HG03045 (cell line): ENCODE data around the gene ACER3.
"Not testable (repeated sequence)": the region's sequence is repeated elsewhere in the genome, so short reads cannot be mapped to it uniquely, and the experiment has no call there.

Source experiments
- ATAC-seq: cut with Tn5 transposase; IDR thresholded peaks from one replicate; pipeline ENCODE4 v1.9.1; 2021; ENCODE audit warnings: mild to moderate bottlenecking, moderate library complexity; ENCODE audit not compliant: unreplicated experiment

Gene ACER3

DNA sequence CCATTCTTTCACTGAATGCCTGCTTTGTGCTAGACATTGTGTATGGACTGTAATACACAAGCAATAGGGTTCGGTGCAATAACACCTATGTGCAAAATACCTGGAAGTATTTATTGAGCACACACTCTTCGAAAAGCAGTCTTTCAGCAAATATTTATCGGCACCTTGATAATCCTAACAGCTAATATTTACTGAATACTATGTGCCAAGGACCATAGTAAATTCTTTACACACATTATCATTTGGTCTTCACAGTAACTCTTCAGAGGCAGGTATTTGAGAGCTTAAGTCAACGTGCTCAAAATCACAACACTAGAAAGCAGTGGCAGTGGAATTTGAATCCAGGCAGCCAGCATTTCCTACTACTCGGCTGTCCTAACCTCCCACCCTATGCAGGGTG, 175.7 kb downstream of the ACER3 start:
- ATAC-seq, result no peak

GRCh38 chr11:77037057-77037456, 176.3 kb downstream of the ACER3 start:
- no peak for ATAC-seq

GRCh38 chr11:77038029-77038824, 177.5 kb downstream of the ACER3 start:
- ATAC-seq, result no peak

GRCh38 chr11:77038825-77039326, 178.2 kb downstream of the ACER3 start:
- no peak for ATAC-seq

GRCh38 chr11:77039491-77040400, 179.0 kb downstream of the ACER3 start:
- ATAC-seq, result no peak

- no peak for ATAC-seq
These were observed 179.7 kb downstream of the ACER3 start for GRCh38 chr11:77040401-77040777.

DNA sequence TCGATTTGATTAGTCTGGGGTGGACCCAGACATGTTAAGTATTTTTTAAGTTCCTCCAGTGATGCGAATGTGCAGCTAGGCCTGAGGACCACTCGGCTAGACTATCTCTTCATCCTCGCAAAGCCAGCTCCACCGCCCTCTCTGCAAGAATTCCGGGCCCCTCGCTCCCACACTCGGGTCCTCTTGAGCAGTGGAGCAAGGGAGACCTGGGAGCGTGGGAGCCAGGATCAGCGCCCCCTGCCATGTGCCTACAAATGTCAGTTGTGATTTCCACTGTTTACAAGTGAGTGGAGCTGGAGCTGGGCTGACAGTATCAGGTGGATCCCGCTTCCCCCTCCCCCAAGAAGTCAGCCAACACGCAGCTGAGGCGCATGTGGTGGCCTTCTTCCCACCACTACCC, 180.2 kb downstream of the ACER3 start:
- no peak for ATAC-seq

GRCh38 chr11:77042111-77042726, 181.5 kb downstream of the ACER3 start:
- no peak for ATAC-seq

DNA sequence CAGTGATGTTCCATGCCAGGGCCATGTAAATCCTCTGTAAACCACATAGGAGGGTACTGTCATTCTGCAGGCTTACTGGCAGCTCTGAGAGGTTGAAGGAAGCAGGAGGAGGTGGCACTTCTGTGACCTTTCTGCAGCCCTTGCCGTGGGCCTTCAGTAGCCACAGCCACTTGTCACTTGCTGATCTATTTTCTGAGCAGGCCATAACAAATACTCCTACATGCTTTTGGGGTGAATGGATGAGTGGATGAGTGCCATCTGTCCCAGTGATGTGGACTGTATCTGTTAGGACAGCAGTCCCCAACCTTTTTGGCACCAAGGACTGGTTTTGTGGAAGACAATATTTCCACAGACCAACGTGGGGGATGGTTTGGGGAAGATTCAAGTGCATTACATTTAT, 183.6 kb downstream of the ACER3 start:
- ATAC-seq, result no peak

- no peak for ATAC-seq
These were observed 184.2 kb downstream of the ACER3 start for GRCh38 chr11:77044886-77045285.

DNA sequence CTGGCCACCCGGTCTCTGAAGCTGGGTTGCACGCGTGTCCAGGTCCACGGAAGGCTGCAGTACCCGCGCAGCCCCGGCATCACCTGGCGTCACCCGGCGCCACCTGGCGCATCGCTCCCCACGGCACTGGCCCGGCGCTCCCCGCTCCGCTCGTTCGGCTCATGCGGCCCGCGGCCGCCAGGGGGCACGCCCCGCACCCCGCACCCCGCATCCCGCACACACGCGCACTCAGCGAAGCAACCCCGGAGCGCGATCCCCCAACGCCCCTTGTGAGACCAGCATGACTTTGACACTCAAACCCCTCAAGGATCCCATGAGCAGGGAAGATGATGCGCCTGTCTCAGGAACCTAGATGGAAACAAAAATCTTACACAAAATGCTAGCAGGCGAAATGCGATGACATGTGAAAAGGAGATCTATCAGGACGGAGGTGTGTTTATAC, 185.4 kb downstream of the ACER3 start:
- ATAC-seq, result no peak

GRCh38 chr11:77047007-77047927, 186.5 kb downstream of the ACER3 start:
- peak; percentile 89 for ATAC-seq

DNA sequence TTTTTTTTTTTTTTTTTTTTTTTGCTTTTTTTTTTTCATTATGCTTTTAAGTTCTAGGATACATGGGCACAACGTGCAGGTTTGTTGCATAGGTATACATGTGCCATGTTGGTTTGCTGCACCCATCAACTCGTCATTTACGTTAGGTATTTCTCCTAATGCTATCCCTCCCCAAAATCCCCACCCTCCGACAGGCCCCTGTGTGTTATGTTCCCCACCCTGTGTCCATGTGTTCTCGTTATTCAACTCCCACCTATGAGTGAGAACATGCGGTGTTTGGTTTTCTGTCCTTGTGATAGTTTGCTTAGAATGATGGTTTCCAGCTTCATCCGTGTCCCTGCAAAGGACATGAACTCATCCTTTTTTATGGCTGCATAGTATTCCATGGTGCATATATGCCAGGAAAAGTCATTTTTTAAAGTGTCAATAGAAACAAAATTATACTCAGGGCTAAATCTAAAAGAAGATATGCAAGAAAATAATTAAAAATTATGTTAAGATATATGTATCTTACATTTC, 187.3 kb downstream of the ACER3 start:
- not testable (repeated sequence) for ATAC-seq

DNA sequence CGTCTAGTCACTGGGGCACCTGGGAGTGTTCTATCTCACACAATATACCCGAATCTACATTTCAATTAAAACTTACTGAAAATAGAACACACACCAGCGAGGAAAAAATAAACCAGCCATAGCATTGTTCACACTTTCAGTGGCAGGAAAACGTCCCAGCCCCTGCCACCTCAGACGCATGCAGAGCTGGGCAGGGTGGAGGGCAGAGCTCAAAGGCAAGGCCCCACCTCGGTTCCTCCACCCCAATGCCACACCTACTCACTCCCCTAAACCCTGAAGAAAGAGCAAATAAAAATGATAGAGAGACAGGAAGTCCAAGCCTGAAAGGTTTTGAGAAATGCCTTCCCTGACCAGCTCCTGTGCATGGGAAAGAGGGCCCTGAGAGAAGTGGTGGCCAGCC, 188.3 kb downstream of the ACER3 start:
- ATAC-seq, result no peak

GRCh38 chr11:77051511-77051910, 190.8 kb downstream of the ACER3 start:
- ATAC-seq, result no peak

DNA sequence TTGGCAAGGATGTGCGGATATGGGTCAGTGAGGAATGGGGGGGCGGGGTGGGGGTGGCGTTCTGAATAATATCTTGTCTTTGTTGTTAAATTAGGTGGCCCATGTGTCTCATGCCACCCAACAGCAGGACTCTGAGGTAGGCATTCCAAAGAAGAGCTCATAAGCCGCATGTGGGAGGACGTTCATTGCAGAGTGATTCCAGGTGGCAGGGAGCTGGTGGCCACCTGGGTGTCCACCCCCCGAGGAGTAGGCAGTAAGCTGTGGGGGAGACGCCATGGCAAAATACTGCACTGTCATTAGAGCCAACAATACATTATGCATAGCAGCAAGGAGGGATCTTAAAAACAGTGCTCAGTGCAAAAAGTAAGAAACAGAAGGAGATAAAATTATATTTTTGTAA, 191.8 kb downstream of the ACER3 start:
- no peak for ATAC-seq

- ATAC-seq, result no peak
These were observed 192.7 kb downstream of the ACER3 start for GRCh38 chr11:77053217-77054015.

DNA sequence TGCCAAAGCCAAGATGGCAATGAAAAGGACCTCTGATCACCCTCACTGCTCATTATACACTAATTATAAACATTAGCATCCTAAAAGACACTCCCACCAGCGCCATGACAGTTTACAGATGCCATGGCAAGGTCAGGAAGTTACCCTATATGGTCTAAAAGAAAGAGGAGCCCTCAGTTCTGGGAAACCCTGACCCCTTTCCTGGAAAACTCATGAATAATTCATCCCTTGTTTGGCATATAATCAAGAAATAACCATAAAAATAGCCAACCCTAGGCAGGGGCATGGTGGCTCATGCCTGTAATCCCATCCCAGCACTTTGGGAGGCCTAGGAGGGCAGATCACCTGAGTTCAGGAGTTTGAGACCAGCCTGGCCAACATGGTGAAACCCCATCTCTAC, 193.4 kb downstream of the ACER3 start:
- no peak for ATAC-seq

DNA sequence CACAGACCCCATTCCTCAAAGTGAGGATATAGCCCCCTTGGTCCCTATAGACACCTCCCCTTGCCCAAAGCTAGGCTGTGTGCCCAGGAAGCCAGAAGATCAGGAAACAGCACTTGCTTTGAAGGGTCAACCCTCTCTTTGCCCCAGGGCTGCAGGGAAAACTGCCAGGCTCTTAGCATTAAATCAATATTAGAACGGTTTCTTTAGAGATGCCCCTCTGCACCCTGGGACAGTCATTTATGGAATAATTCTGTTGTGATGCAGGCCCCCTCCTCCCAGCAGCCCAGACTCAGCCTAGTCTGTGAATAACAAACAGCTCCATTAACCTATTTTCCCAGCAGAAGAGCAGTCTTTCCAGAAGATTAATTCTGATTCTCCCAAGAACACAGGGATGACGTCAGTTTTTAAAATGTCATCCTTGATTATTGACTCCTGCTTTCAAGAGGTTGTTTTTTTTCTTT, 194.4 kb downstream of the ACER3 start:
- no peak for ATAC-seq
